PC-3 (cell line): ENCODE data around the gene LAMA2. TPM values are rescaled to one million over a fixed set of nuclear protein-coding genes. Genes with fewer than 3 reads are reported as not detected.

ENCODE experiments used
- ATAC-seq: fragments of 200-7000 bp; cut with Tn5 transposase; 2 replicates; pipeline ENCODE4 v1.9.1; 2020; ENCODE audit warnings: mild to moderate bottlenecking, moderate library complexity
- BruUV-seq: library from RNA; stranded (reverse); fragments of 400-500 nt; replicated peaks from 2 replicates; lab custom pipeline; 2021; lab: Mats Ljungman, UMichigan
- CTCF ChIA-PET: fragments of 300-600 bp; sonication (Branson Sonifier 250); formaldehyde crosslinking; loops from one replicate; lab custom pipeline; 2022; ENCODE audit warnings: antibody characterized with exemption; lab: Charles Lee
- POLR2A ChIA-PET: fragments of 300-600 bp; sonication (Branson Sonifier 250); formaldehyde crosslinking; loops from one replicate; lab custom pipeline; 2022; ENCODE audit warnings: antibody characterized with exemption; ENCODE audit not compliant: unreplicated experiment; lab: Charles Lee
- DNase-seq: peaks from one replicate; pipeline ENCODE4 v3.0.0-alpha.2; 2015
- H2AFZ ChIP-seq: fragments of 300-600 bp; sonication (generic); 2 replicates; pipeline ENCODE4 v1.6.0; 2016; ENCODE audit warnings: antibody characterized with exemption, low read length
- H3F3A ChIP-seq: fragments of 300-600 bp; sonication (generic); one replicate; pipeline ENCODE4 v1.6.0; 2017; ENCODE audit warnings: antibody characterized with exemption, low read length, control low read depth, mild to moderate bottlenecking; ENCODE audit not compliant: unreplicated experiment
- H3K27ac ChIP-seq: fragments of 300-600 bp; sonication (generic); 2 replicates; pipeline ENCODE4 v1.5.1; 2016; ENCODE audit warnings: mild to moderate bottlenecking, low read length
- H3K27me3 ChIP-seq: fragments of 300-600 bp; sonication (generic); 2 replicates; pipeline ENCODE4 v1.6.1; 2016; ENCODE audit warnings: low read length, mixed read lengths
- H3K36me3 ChIP-seq: fragments of 300-600 bp; sonication (generic); 2 replicates; pipeline ENCODE4 v1.6.1; 2016; ENCODE audit warnings: low read depth, mixed run types, low read length, mixed read lengths
- H3K4me1 ChIP-seq: fragments of 300-600 bp; sonication (generic); 2 replicates; pipeline ENCODE4 v1.5.1; 2016; ENCODE audit warnings: low read length; ENCODE audit not compliant: insufficient read depth
- H3K4me2 ChIP-seq: fragments of 300-600 bp; sonication (generic); 2 replicates; pipeline ENCODE4 v1.6.0; 2016; ENCODE audit warnings: low read length
- H3K4me3 ChIP-seq: fragments of 300-600 bp; sonication (generic); 2 replicates; pipeline ENCODE4 v1.5.1; 2016; ENCODE audit warnings: mild to moderate bottlenecking, low read length, mixed read lengths
- H3K79me2 ChIP-seq: fragments of 300-600 bp; sonication (generic); 2 replicates; pipeline ENCODE4 v1.6.1; 2017; ENCODE audit warnings: low read length, mixed read lengths
- H3K9ac ChIP-seq: fragments of 300-600 bp; sonication (generic); 2 replicates; pipeline ENCODE4 v1.6.0; 2016; ENCODE audit warnings: mild to moderate bottlenecking, low read length
- H3K9me2 ChIP-seq: fragments of 300-600 bp; sonication (generic); replicated peaks from 2 replicates; pipeline ENCODE4 v1.6.1; 2016; ENCODE audit warnings: mixed run types, low read length, mixed read lengths
- H3K9me3 ChIP-seq: fragments of 300-600 bp; sonication (generic); 2 replicates; pipeline ENCODE4 v1.6.1; 2016; ENCODE audit warnings: low read length, mixed read lengths
- H4K20me1 ChIP-seq: fragments of 300-600 bp; sonication (generic); 2 replicates; pipeline ENCODE4 v1.6.1; 2016; ENCODE audit warnings: low read length, mixed read lengths
- CTCF ChIP-seq: fragments of 300-600 bp; sonication (generic); conservative IDR thresholded peaks from 2 replicates; pipeline ENCODE4 v1.5.1; 2017; ENCODE audit warnings: antibody characterized with exemption, low read depth, mild to moderate bottlenecking, low read length
- EZH2 ChIP-seq: fragments of 300-600 bp; sonication (generic); IDR thresholded peaks from one replicate; pipeline ENCODE4 v1.6.1; 2017; ENCODE audit warnings: antibody characterized with exemption, mild to moderate bottlenecking, low read length; ENCODE audit not compliant: unreplicated experiment
- EZH2phosphoT487 ChIP-seq: fragments of 300-600 bp; sonication (generic); IDR thresholded peaks from 2 replicates; pipeline ENCODE4 v1.6.1; 2018; ENCODE audit warnings: mild to moderate bottlenecking, antibody characterized with exemption, low read length, borderline replicate concordance
- intact Hi-C: fragments of 100-400 bp; cut with micrococcal nuclease; formaldehyde crosslinking; loops from 2 replicates; pipeline ENCODE4 v1.9.0; 2023
- total RNA-seq: library from RNA; depleted of rRNA; stranded (reverse); fragments of >200 nt; gene quantifications from 2 replicates; pipeline ENCODE4 v1.2.3, GENCODE V29; 2014

Gene LAMA2
- total RNA-seq, 1 experiment from 2014 or later = 0.22 TPM

- Histone ChIP-seq H3K79me2 (no peaks in the 10 kb centered on the region), H3K36me3 (no peaks in the 10 kb centered on the region), H3K4me1 (no peaks in the 10 kb centered on the region), H3K27me3 (no peaks in the 10 kb centered on the region), H3K4me3 (no peak overlapping the region), H2AFZ (no peak overlapping the region), H3F3A (no peaks in the 10 kb centered on the region), H3K9ac (no peak overlapping the region), H3K9me2 (no peaks in the 10 kb centered on the region), H3K9me3 (no peaks in the 10 kb centered on the region), H4K20me1 (no peaks in the 10 kb centered on the region), H3K4me2 (no peak overlapping the region), H3K27ac (no peak overlapping the region)
- DNase-seq = no peak
- intact Hi-C loops = no loop called here
- ChIA-PET POLR2A (no interaction called here), CTCF (no interaction called here)
- no peak for TF ChIP-seq CTCF
- TF ChIP-seq EZH2 = no peak
- TF ChIP-seq EZH2phosphoT487 = no peak
- no peak for ATAC-seq
- BruUV-seq = no TSS peak
Measured at GRCh38 chr6:129381885-129382284, 498.9 kb downstream of the LAMA2 start.

GRCh38 chr6:129382916-129383315, 500.0 kb downstream of the LAMA2 start:
- no peak overlapping the region for H3K4me3 ChIP-seq
- no peaks in the 10 kb centered on the region for H4K20me1 ChIP-seq
- H3K27ac ChIP-seq = no peak overlapping the region
- H3K9ac ChIP-seq = no peak overlapping the region
- H3K79me2 ChIP-seq = no peaks in the 10 kb centered on the region
- no peaks in the 10 kb centered on the region for H3K4me1 ChIP-seq
- DNase-seq = no peak
- no peaks in the 10 kb centered on the region for H3K9me2 ChIP-seq
- intact Hi-C loops = no loop called here
- TF ChIP-seq CTCF = no peak
- TF ChIP-seq EZH2phosphoT487 = no peak
- TF ChIP-seq EZH2 = no peak
- H3K9me3 ChIP-seq = no peaks in the 10 kb centered on the region
- H3K4me2 ChIP-seq = no peak overlapping the region
- H3F3A ChIP-seq = no peaks in the 10 kb centered on the region
- BruUV-seq = no TSS peak
- no peaks in the 10 kb centered on the region for H3K27me3 ChIP-seq
- no peaks in the 10 kb centered on the region for H3K36me3 ChIP-seq
- ChIA-PET POLR2A (no interaction called here), CTCF (no interaction called here)
- no peak for ATAC-seq
- no peak overlapping the region for H2AFZ ChIP-seq

- intact Hi-C loops = no loop called here
- Histone ChIP-seq H3K9me2 (no peaks in the 10 kb centered on the region), H3K27ac (no peak overlapping the region), H3K9ac (no peak overlapping the region), H3F3A (no peaks in the 10 kb centered on the region), H4K20me1 (no peaks in the 10 kb centered on the region), H3K36me3 (no peaks in the 10 kb centered on the region), H3K27me3 (no peaks in the 10 kb centered on the region), H3K4me2 (no peak overlapping the region), H3K9me3 (no peaks in the 10 kb centered on the region), H3K79me2 (no peaks in the 10 kb centered on the region), H2AFZ (no peak overlapping the region), H3K4me3 (no peak overlapping the region), H3K4me1 (no peaks in the 10 kb centered on the region)
- no peak for ATAC-seq
- ChIA-PET POLR2A (no interaction called here), CTCF (no interaction called here)
- DNase-seq = no peak
- BruUV-seq = no TSS peak
- TF ChIP-seq EZH2 = no peak
- TF ChIP-seq CTCF = no peak
- no peak for TF ChIP-seq EZH2phosphoT487
Measured at GRCh38 chr6:129385117-129385516, 502.2 kb downstream of the LAMA2 start.
